PC-9 (cell line): ENCODE data around the gene UBE2S.

ENCODE experiments used
- CTCF ChIP-seq: fragments of 200-600 bp; sonication (generic); conservative IDR thresholded peaks from 2 replicates; pipeline ENCODE4 v1.6.1; 2017; ENCODE audit warnings: mixed run types, antibody characterized with exemption, mild to moderate bottlenecking, moderate library complexity
- EZH2 ChIP-seq: fragments of 200-600 bp; sonication (generic); IDR thresholded peaks from 2 replicates; pipeline ENCODE4 v1.8.0; 2017; ENCODE audit warnings: antibody characterized with exemption, low read depth

GRCh38 chr19:55387736-55388497, 19.7 kb downstream of the UBE2S start:
- TF ChIP-seq EZH2, result no peak
- no peak for TF ChIP-seq CTCF
